GM13976 (cell line): ENCODE measurements around the gene MSLN.

Source experiments
- DNase-seq: peaks from one replicate; pipeline ENCODE4 v3.0.0; 2012; ENCODE audit warnings: low spot score
- CTCF ChIP-seq: IDR thresholded peaks from 2 replicates; pipeline ENCODE4 v1.5.1; 2012; ENCODE audit warnings: borderline replicate concordance, mild to moderate bottlenecking; ENCODE audit not compliant: insufficient read depth; ENCODE audit errors: extremely low read depth, missing control alignments, control extremely low read depth
- in situ Hi-C: fragments of 300-500 bp; cut with MboI; formaldehyde crosslinking; loops from one replicate; pipeline ENCODE4 v1.12.0; 2022; ENCODE audit warnings: low sequenced_read_pairs, mixed read lengths, inconsistent platforms; ENCODE audit not compliant: unreplicated experiment

MSLN gene

GRCh38 chr16:805474-805873 lies 44.9 kb downstream of the MSLN start:
- in situ Hi-C loops = no loop called here
- no peak for DNase-seq
- no peak for TF ChIP-seq CTCF

DNA sequence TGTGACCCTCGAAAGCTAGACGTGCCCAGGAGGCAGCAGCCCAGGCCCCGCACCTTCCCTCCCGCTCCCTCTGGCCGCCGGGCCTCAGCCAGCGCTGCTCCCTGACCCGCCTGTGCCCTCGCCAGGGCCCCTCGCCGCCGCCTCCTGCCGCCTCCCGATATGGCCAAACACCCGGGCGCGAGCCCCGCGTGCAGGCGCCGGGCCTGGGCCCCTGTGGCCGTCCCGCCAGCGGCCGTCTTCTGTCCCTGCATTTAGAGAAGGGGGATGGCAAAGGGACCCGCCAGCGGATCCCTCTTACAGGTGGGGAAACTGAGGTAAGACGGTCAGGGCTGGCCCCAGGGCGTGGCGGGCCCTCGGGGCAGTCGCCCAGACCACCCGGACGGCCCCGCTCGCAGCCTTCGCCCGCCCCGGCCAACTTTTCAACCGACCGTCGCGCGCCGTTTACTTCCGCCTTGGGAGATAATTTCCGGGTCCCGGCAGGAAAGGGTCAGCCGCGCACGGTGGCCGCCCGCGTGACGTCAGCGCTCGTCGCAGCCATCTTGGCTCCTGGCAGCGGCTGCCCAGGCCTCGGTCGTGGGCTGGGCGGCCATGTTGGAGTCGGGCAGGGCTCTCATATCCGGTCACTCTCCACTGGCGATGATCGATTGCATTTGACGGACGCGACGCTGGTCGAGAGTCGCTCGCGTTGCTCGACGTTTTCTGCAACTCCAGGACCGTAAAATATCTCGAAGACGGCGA lies 47.0 kb downstream of the MSLN start:
- in situ Hi-C loops = no loop called here
- DNase-seq = peak; percentile 99
- no peak for TF ChIP-seq CTCF

DNA sequence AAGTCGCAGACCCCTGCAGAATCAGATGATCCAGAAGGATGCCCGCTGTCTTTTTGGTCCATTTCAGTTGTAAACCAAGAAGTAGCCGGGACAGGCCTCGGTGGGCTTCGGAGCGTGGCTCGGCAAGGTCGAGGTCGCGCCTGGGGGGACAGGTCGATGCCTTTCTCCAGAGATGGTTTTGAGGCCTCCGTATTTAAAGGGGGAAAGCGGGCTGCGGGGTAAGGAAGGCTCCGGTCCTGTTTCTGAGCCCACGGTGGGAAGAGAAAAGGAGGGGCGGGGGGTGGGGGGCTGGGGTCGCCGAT lies 47.5 kb downstream of the MSLN start:
- no peak for DNase-seq
- TF ChIP-seq CTCF = no peak
- in situ Hi-C loops = no loop called here

- DNase-seq = peak; percentile 78
- in situ Hi-C loops = no loop called here
- peak; percentile 62 for TF ChIP-seq CTCF
These were observed 52.8 kb downstream of the MSLN start for GRCh38 chr16:813204-813915.

DNA sequence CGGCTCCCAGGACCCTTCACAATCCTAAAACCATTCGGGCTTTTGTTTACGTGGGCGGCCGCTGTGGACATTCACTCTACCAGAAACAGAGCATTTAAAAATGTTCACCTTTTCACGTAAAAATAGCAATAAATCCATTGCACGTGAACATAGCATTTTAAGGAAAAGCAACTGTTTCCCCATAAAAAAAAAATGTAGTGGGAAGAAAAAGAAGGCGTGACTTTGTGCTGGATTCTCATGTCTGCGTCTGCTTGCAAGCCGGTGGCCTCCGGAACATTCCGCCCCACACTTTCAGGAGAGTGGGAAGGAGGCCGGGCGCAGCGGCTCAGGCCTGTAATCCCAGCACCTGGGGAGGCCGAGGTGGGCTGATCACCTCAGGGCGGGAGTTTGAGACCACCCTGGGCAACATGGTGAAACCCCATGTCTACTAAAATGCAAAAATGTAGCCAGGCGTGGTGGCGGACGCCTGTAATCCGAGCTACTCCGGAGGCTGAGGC lies 53.4 kb downstream of the MSLN start:
- no peak for DNase-seq
- TF ChIP-seq CTCF = no peak
- in situ Hi-C loops = no loop called here

- TF ChIP-seq CTCF = no peak
- in situ Hi-C loops = no loop called here
- DNase-seq = no peak
These were observed 54.4 kb downstream of the MSLN start for GRCh38 chr16:814974-815373.

- in situ Hi-C loops = no loop called here
- TF ChIP-seq CTCF = no peak
- DNase-seq = no peak
These were observed 55.3 kb downstream of the MSLN start for GRCh38 chr16:815861-816260.
